Measurements from ENCODE around the gene CNTN1.

The CNTN1 gene

GRCh38 chr12:40784102-40784501 lies 91.9 kb downstream of the CNTN1 start:
- no peak for DNase-seq

DNA sequence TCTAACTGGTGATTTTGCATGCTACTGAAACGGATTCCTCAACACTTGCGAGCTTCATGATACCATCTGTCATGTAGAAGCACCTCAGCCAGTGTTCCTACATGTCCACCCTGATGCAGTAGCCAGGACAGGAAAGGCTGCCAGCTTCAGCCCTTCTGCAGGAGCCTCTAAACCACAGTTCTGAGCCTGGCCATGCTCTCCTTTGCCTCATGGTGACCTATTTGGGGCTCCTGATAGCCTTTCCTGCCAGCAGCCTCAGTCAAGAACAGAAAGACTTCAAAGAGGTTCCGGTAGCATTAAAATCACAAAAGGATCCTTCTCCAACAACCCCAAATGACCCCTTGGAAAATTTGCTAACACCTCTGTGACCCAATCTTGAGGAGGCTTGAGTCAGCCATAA lies 96.0 kb downstream of the CNTN1 start:
- no peak for DNase-seq

GRCh38 chr12:40792792-40793386 lies 100.7 kb downstream of the CNTN1 start:
- no peak for DNase-seq

- no peak for DNase-seq
Measured at GRCh38 chr12:40793471-40793870, 101.2 kb downstream of the CNTN1 start.

- DNase-seq = peak; percentile 50
Measured at GRCh38 chr12:40794087-40794486, 101.8 kb downstream of the CNTN1 start.

DNA sequence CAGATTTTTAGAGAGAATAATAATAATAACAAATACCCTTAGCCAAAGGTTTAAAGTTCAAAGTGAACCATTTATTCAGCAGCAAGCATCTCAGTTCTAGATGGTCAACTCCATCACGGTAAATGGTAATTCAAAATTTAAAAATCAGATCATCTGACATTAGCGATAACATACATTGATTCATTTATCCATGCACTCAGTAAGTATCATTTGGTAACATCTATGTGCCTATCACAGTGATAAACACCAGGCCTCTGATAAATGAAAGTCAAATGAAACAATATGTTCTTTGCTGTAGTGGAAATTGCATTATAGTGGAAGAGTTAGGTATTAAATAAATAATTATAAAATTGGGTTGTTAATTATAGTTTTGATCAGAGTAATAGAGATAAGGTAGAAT lies 108.8 kb downstream of the CNTN1 start:
- no peak for DNase-seq

GRCh38 chr12:40801861-40802260 lies 109.6 kb downstream of the CNTN1 start:
- no peak for DNase-seq

DNA sequence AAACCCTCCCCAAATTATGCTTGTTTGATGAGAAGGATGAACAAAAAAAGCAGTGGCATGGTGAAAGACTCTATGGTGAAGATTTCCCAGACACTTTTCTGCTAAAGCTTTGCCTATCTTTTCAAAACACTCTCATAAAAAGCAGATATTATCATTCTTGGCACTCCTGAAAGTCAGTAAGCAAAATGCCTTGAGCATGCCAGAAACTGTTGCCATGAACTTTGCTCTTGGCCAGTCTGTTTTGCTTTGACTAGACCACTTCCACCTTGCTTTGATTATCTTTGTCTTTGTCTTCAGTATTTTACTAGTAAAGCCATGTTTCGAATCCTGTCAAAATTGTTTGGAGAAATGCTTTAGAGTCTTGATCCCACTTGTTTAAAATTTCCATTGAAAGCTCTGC lies 110.4 kb downstream of the CNTN1 start:
- DNase-seq = no peak

GRCh38 chr12:40819436-40820108 lies 127.3 kb downstream of the CNTN1 start:
- DNase-seq = no peak

DNA sequence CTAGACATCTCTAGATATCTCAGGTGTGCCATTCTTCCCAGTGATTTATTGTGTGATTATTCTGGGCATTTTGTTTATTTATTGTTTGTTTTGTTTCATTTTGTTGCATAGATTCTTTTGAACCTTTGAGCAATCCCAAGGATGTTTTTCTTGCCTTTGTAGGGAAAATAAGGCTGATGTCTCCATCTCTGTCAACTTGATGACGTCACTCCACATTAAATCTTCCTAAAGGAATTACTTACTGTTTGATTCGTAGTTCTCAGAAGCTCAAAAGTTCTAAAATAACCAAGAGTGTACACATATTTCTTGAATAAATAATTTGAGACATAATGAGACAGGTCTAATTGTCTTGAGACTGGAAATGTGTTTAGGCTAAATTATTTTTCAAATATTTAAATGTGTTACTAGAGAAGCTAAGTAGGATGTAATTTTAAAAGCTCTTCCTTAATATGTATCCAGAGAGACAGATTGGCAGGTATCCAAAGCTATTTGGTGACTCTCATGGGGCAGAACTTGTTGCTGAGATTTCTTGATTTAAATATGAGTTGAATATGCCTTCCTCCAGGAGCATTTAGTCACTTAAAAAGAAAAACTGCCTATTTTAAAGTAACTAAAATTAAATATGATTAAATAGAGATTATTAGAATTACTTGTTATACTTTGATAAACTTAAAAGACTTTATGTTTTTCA lies 128.7 kb downstream of the CNTN1 start:
- DNase-seq = no peak

DNA sequence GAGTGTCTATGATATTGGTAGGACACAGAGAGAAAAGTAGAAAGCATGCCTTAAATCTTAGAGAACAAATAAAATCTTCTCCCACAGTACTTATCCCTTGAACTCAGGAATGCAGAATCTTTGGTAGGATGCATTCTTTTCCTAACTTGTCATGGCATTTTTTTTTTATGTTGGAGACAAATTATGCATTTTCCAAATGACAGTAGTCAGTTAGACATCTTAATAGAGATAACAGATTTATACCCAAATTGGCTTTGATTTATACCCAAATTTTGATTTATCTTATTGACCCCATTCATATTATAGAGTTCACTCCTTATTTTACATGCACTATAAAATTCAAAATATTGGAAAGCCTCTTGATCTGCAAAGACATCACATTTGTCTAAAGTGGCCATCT lies 132.9 kb downstream of the CNTN1 start:
- no peak for DNase-seq

- no peak for DNase-seq
Measured at GRCh38 chr12:40827683-40828592, 135.7 kb downstream of the CNTN1 start.

DNA sequence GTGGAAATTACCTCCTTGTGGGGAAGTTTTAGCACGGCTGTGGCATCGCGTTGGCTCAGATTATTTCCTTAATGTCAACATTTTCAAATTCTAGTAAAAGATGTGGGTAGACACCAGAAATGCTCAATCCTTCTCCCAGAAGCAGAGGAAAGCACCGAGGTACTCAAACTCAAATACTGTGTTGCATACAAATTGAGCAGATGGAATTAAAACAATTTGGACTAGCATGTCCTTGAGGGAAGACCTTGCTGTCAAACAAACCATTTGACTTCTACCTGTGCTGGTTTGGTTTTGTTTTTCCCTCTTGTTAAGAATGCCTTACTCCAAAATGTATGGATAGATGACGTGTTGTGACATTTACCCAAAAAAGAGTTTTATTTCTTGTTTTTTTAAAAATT lies 136.4 kb downstream of the CNTN1 start:
- no peak for DNase-seq

- DNase-seq = no peak
Measured at GRCh38 chr12:40829738-40830144, 137.5 kb downstream of the CNTN1 start.

DNA sequence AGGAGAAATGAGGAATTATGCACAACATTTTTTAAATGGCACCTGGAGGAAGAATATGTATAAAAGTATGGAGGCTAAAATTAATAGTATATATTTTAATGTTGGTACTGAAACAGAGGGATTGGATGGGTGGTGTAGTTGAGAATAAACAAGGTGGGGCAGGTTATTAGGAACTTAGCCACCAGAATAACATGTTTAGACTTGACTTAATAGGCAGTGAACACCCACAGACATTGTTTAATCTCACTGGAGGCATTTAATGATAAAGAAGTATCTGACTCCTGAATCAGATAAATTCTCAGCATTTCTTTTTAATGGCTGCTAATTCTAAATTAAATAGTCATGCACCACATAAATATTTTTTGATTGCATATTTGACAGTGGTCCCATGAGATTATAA lies 139.7 kb downstream of the CNTN1 start:
- DNase-seq = no peak

GRCh38 chr12:40832668-40833067 lies 140.4 kb downstream of the CNTN1 start:
- no peak for DNase-seq

DNA sequence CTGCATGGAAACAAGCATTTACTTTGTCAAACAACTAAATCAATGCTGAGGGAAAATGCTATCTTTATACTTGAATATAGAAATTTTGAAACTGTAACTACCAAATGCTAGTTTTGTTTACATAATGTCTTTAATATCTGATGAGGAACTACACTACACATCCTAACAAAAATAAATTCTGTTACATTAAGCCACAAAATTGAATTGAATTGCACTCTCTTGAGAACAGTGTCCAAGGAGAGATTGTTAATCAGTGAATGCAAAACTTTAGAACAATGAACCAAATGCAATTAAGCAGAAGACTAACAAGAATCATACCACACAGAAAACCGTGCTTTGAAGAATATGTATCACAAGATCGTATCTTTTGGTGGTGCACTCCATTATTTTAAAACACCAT lies 141.6 kb downstream of the CNTN1 start:
- DNase-seq = no peak

- no peak for DNase-seq
Measured at GRCh38 chr12:40834321-40834720, 142.1 kb downstream of the CNTN1 start.

DNA sequence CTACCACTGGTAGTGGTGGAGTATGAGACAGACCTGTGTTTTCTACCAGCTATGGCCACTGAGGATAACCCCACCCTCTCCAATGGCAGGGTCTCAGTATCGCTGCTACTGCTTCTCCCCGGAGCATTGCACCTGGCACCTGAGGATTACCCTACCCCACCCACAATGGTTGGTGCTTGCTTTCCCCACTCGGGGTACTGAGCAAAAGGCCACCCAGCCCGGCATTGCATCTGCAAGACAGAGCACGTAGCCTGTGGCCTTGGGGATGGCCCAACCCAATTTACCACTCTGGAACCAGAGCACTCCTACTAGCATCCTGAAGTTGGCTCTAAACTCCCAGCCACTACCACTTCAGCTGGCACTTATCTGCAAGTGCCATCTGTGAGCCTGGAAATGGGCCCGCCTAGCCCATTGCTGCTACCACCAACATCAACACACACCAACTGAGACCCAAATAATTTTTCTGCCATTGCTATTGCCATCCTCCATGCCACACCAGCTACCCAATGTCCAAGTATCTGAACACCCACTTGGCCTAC lies 145.7 kb downstream of the CNTN1 start:
- DNase-seq = no peak

DNA sequence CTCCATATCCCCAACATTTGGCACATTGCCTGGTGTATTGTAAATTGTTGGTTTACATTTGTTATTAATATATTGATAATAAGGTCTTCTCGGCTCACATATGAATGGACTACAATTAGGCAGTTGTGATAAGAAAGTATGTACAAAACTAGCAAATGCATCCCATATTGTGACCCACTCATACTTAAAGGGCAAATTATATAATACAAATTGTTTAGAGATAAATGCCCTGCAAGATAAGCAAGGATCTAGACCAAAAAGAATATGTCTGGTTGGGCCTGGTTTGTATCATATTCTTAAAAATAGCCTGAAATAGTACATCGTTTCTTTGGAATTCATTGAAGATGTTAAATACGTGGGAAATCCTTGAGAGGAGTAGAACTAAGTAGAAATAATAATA lies 151.3 kb downstream of the CNTN1 start:
- DNase-seq = no peak

DNA sequence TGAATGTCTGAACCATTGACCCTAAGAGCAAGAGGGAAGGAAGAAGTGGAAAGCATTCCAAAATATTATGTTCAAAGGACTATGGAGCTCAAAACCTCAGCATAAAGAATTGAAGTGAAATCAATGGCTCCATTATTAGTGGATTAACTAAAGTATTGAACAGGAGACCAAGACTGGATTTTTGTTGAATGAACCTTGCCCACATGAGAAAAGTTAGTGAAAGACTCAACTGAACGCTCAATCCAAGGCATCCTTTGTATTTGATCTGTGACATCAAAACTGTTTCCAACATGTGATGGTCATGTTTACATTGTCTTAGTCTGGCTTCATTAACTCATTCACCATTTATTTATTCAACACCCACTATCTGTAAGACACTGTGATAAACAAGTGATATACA lies 161.0 kb downstream of the CNTN1 start:
- no peak for DNase-seq

DNA sequence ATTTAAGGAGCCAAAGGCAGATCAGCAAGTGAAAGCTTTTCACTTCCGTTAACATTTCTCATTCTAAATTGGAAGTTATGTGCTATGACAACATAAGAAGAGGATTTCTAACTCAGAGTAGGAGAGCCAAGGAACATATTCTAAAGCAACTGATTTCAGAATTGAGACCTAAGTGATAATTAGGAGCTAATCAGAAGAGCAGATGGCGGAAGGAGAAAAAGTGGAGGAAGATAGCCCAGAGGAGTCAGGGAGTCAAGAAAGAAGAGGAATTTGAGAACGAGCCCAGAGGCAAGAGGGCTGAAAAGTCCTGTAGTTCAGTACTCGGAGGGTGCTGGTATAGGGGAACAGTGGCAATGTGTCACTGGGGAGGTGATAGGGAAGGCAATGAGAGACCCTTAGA lies 162.4 kb downstream of the CNTN1 start:
- DNase-seq = no peak

GRCh38 chr12:40864891-40865290 lies 172.7 kb downstream of the CNTN1 start:
- no peak for DNase-seq
